ENCODE data around the gene PPP1R37.
"Not testable (repeated sequence)": the region's sequence is repeated elsewhere in the genome, so short reads cannot be mapped to it uniquely, and the experiment has no call there.

PPP1R37 gene

DNA sequence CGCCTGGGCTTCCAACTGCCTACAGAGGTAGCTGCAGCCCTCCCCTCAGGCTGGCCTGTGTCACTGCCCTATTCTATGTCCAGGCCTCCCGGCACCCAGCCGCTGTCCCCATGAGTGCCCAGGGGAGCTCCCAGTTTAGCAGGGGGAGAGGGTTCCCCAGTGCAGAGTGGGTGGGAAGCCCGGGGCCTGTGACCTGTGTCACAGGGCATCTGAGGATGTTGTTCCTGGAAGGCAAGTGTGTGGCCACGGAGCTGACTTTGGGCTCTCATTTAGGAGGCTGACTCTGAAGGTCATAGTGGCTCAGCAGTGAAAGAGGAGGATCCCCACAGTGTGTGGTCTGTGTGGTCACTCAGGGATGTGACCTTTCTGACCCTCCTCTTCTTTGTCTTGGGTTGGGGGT is 25.1 kb downstream of the PPP1R37 start:
- DNase-seq = no peak

DNA sequence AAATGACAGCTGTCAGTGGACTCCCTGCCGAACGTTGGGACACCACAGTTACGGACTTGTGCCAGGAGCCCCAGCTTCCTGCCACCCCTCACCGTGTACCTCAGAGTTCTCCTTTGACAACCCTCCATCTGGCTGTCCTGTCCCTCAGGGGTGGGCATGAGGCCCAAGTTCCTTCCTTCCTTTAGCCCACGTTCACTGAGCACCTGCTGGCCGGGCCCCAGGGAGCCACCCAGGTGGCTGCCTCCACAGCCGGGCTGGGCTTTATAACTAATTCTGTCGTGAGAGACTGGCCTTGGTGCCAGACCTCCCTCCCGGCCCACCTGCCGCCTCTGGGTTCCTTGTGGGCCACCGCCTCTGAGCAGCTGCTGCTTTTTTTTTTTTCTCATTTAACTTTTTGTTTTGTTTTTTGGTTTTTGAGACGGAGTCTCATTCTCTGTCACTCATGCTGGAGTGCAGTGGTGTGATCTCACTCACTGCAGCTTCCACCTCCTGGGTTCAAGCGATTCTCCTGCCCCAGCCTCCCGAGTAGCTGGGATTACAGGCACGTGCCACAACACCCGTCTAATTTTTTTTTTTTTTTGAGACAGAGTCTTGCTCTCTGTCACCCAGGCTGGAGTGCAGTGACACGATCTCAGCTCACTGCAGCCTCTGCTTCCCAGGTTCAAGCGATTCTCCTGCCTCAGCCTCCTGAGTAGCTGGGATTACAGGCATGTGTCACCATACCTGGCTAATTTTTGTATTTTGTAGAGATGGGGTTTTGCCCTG is 25.8 kb downstream of the PPP1R37 start:
- not testable (repeated sequence) for DNase-seq

DNA sequence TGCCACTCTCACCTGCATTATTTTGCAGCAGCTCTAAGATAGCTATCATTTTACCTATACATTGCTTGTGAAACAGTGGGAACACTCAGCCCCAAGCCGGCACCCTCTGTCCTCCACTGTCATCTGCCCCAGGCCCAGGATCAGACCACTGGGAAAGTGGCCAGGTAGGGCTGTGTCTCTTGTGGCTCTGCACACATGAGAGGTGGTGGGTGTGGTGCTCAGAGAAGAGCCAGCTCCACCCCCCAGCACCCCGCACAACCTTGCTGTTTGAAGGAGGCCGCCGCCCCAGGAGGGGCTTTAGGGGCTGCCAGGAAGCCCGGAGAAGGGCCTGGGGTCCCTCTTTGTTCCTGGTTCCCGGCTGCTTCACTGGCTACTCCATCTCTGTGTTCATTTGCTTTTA is 26.6 kb downstream of the PPP1R37 start:
- no peak for DNase-seq

GRCh38 chr19:45121827-45122345 is 28.9 kb downstream of the PPP1R37 start:
- no peak for DNase-seq

- no peak for DNase-seq
These were observed 29.9 kb downstream of the PPP1R37 start for GRCh38 chr19:45122832-45123231.

- DNase-seq = no peak
These were observed 30.5 kb downstream of the PPP1R37 start for GRCh38 chr19:45123440-45123850.

DNA sequence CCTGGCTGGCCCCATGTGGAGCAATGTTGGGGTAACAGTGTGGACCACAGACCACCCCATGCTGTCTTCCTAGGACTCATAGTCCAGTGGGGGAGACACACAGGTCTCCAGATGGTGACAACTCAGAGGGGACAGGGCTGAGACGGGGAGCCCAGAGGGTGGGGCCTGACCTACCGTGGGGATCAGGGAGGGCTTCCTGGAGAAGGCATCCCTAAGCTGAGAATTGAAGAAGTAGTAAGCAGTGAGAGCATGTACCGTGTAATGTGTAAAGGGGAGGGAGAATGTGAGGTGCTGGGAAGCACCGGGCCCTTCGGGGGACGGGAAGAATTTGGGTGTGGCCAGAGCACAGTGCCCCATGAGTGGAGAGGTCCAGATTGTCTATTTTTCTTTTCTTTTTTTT is 31.0 kb downstream of the PPP1R37 start:
- no peak for DNase-seq

GRCh38 chr19:45125360-45125759 is 32.4 kb downstream of the PPP1R37 start:
- no peak for DNase-seq

GRCh38 chr19:45125975-45126493 is 33.1 kb downstream of the PPP1R37 start:
- DNase-seq = peak; percentile 37

- DNase-seq = no peak
These were observed 33.7 kb downstream of the PPP1R37 start for GRCh38 chr19:45126654-45127053.

GRCh38 chr19:45128146-45128545 is 35.2 kb downstream of the PPP1R37 start:
- no peak for DNase-seq

GRCh38 chr19:45128806-45129205 is 35.8 kb downstream of the PPP1R37 start:
- DNase-seq = no peak

- DNase-seq = no peak
These were observed 37.3 kb downstream of the PPP1R37 start for GRCh38 chr19:45130236-45130635.

GRCh38 chr19:45130888-45131615 is 38.1 kb downstream of the PPP1R37 start:
- DNase-seq = no peak

GRCh38 chr19:45133661-45134060 is 40.7 kb downstream of the PPP1R37 start:
- DNase-seq = no peak

- no peak for DNase-seq
These were observed 42.4 kb downstream of the PPP1R37 start for GRCh38 chr19:45135176-45135885.

GRCh38 chr19:45136507-45137178 is 43.7 kb downstream of the PPP1R37 start:
- DNase-seq = no peak

- no peak for DNase-seq
These were observed 44.3 kb downstream of the PPP1R37 start for GRCh38 chr19:45137179-45137761.

- no peak for DNase-seq
These were observed 45.3 kb downstream of the PPP1R37 start for GRCh38 chr19:45138303-45138751.

- no peak for DNase-seq
These were observed 46.5 kb downstream of the PPP1R37 start for GRCh38 chr19:45139286-45140143.

DNA sequence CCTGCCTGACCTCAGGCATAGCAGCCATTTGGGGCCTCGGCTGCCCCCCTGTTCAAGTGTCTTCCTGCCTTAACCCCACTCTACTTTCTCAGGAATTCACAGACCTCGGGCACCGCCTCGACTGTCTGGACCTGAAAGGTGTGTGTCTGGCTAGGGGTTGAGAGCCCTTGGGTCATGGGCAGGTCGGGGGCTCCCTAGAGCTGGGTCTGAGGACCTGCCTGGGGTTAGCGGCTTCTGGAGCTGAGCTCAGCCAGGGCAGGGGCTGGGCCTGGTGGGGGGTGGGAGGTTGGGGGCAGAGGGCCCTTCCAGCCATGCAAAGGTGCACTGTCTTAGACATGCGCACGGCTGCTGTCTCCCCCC is 47.1 kb downstream of the PPP1R37 start:
- no peak for DNase-seq
